PFSK-1 (cell line): ENCODE measurements around the gene TMPRSS7.

ENCODE experiments used
- FOXP2 ChIP-seq: optimal IDR thresholded peaks from 2 replicates; pipeline ENCODE3; 2011; ENCODE audit warnings: borderline replicate concordance, control low read depth, inconsistent platforms; ENCODE audit not compliant: insufficient read depth; ENCODE audit errors: extremely low read length, extremely low read depth
- POLR2AphosphoS5 ChIP-seq: IDR thresholded peaks from 2 replicates; pipeline ENCODE4 v1.6.1; 2012; ENCODE audit warnings: low read depth, mild to moderate bottlenecking, control low read depth, low read length, moderate library complexity
- TAF1 ChIP-seq: IDR thresholded peaks from 2 replicates; pipeline ENCODE4 v1.6.1; 2012; ENCODE audit warnings: low read length, control low read depth, borderline replicate concordance; ENCODE audit not compliant: insufficient read depth
- TF ChIP-seq, protein P1 (sequence below), 2 experiments: IDR thresholded peaks; 2 replicates each; pipeline versions ENCODE4 v1.6.1 to v1.8.0; 2011 to 2012; ENCODE audit warnings: low read depth in 2 of 2, low read length in 2 of 2, control low read depth in 1 of 2, inconsistent platforms in 1 of 2, mild to moderate bottlenecking in 1 of 2, moderate library complexity in 1 of 2; ENCODE audit not compliant: insufficient read depth in 1 of 2

DNA sequence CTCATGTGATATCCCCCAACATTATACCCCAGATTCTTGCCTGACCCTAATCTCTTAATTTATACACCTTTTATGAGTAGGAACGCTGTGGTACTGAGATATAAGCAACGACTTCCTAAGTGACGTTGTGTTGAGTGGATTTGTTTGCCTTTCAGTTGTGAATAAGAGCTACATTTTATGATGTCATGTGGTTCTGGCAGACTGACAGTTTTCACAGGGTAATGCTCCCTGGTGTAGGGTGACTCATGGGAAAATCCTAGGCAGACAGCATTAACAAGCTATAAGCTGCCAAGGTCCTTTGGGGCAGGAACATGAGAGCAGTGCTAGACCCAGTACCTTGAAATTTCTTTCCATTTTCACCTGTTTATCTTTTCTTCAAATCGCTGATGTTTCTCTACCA lies 62.8 kb downstream of the TMPRSS7 start:
- TF ChIP-seq FOXP2 (no peak), POLR2AphosphoS5 (no peak), TAF1 (no peak)
- TF ChIP-seq, protein P1, sequence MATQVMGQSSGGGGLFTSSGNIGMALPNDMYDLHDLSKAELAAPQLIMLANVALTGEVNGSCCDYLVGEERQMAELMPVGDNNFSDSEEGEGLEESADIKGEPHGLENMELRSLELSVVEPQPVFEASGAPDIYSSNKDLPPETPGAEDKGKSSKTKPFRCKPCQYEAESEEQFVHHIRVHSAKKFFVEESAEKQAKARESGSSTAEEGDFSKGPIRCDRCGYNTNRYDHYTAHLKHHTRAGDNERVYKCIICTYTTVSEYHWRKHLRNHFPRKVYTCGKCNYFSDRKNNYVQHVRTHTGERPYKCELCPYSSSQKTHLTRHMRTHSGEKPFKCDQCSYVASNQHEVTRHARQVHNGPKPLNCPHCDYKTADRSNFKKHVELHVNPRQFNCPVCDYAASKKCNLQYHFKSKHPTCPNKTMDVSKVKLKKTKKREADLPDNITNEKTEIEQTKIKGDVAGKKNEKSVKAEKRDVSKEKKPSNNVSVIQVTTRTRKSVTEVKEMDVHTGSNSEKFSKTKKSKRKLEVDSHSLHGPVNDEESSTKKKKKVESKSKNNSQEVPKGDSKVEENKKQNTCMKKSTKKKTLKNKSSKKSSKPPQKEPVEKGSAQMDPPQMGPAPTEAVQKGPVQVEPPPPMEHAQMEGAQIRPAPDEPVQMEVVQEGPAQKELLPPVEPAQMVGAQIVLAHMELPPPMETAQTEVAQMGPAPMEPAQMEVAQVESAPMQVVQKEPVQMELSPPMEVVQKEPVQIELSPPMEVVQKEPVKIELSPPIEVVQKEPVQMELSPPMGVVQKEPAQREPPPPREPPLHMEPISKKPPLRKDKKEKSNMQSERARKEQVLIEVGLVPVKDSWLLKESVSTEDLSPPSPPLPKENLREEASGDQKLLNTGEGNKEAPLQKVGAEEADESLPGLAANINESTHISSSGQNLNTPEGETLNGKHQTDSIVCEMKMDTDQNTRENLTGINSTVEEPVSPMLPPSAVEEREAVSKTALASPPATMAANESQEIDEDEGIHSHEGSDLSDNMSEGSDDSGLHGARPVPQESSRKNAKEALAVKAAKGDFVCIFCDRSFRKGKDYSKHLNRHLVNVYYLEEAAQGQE (IDR thresholded peaks at IDR 0.05; ENCODE audit: insufficient read depth in 1 of 2, low read depth in 2 of 2, low read length in 2 of 2), result no peak
